Ureter (tissue), 1 donor: ENCODE measurements around the gene ZNF772. TPM values are rescaled to one million over a fixed set of nuclear protein-coding genes. Genes with fewer than 3 reads are reported as not detected.
"Not testable (repeated sequence)": the region's sequence is repeated elsewhere in the genome, so short reads cannot be mapped to it uniquely, and the experiment has no call there.

Source experiments
- DNase-seq: peaks from one replicate; pipeline ENCODE4 v3.0.0-alpha.2; 2020; ENCODE audit warnings: low spot score
- total RNA-seq: library from RNA; stranded (reverse); gene quantifications from one replicate; pipeline ENCODE4 v1.2.4, GENCODE V29; 2023
- donor health status: DM: yes; HTN: yes; CAD: no.

Gene ZNF772
- 16.9 TPM for total RNA-seq

DNA sequence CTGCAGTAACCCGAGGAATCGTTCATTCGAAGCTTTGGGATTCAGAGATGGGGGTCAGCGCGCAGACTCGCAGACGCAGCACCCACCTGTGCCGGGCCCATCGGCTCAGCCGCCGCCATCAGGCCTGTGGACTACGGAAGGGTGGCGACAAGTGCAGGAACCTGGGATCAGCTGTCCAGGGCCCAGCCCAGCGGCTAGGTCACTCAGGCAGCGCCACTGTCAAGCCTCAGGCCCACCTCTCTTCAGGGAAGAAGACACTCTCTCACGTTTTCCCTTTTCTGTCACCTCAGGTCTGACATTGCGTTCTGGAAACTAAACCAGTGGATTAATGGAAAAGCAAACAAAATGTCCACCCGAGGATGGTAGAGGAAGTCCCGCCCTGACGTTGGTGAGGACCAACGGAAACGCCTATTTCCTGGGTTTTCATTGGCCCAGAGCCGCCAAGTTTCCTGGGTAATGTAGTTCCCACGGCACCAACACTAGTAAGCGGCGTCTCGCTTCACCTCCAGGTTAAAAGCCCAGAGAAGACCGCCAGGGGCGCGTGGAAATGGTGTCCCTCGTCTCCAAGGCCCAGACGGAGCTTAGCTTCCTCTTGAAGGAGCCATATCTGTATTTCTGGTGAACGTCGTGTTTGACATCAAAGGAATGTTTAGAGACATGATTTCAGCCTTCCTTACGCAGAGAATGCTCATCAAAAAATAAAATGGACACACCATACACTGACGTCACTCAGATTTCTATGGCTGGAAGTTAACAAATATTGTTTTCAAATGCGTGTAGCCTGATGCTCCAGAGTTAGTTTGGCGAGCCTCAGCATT lies at the start of gene ZNF772:
ZNF772 (minus strand) TSS at position 376 of the 818 bp plus-strand sequence; CDS start at position 119, 257 bp downstream.
- DNase-seq: peak; percentile 90

DNA sequence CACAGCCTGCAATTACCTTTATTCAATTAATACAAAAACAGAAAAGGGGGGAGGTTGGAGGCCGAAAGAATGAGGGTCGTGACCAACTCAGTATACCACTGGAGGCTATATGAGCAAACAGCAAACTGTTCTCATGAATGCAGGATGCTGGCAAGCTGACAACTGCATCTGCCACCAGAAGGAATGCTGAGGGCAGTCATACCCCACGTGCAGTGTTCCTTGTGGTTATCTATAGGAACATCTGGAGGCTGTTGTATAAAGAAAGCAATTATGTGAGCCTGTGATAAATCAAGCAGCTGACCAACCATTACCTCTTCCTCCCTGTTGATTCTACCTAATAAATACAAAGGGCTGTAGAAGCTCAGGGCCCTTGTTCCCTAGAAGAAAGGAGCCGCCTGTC lies 40.7 kb upstream of the ZNF772 start:
- not testable (repeated sequence) for DNase-seq

GRCh38 chr19:57515255-57515654 lies 37.9 kb upstream of the ZNF772 start:
- no peak for DNase-seq

DNA sequence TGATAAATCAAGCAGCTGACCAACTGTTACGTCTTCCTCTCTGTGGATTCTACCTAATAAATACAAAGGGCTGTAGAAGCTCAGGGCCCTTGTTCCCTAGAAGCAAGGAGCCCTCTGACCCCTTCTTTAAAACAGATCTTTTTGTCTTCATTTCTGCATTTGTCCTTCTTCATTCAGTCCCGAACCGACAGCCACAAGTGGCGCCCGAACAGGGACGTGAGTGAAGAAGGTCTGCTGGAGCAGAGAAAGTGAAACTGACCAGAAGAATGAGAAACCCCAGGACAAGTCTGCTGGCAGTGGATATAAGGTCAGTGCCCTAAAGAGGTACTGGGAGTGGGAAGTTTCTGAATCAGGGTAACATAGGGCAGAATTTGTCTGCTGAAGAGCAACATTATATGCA lies 35.5 kb upstream of the ZNF772 start:
- no peak for DNase-seq

- no peak for DNase-seq
These were observed 34.1 kb upstream of the ZNF772 start for GRCh38 chr19:57511484-57511883.

DNA sequence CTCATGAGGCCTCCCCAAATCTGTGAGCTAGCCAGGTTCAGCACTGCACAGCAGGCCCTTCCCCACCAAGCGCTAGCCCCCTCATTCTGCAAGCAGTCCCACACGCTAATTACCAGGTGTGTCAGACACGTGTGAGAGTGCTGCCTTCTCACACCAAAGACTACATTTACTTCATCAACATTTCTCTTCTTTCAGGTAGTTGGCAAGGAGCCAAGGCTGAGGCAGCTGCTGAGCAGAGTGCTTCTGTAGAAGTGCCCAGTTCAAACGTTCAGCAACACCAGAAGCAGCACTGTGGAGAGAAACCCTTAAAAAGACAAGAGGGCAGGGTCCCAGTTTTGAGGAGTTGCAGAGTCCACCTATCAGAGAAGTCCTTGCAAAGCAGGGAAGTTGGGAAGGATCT lies 28.8 kb upstream of the ZNF772 start:
- DNase-seq: no peak

DNA sequence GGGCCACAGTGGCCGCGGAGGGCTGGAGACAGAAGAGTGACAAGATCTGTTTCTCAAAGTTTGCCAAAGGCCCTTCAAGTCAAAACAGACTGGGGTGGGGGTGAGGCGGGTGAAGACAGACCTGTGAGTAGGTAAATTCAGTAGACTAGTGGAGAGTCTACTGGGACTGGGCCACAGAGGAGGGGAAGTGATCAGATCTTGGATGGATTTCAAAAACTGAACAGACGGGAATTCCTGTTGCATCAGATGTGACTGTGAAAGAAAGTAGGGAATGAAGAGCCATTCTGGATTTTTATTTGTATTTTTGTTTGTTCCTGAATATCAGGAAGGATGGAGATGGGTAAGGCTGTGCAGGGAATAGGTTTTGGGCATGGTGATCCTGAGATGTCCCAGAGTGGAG lies 23.0 kb upstream of the ZNF772 start:
- DNase-seq: not testable (repeated sequence)

DNA sequence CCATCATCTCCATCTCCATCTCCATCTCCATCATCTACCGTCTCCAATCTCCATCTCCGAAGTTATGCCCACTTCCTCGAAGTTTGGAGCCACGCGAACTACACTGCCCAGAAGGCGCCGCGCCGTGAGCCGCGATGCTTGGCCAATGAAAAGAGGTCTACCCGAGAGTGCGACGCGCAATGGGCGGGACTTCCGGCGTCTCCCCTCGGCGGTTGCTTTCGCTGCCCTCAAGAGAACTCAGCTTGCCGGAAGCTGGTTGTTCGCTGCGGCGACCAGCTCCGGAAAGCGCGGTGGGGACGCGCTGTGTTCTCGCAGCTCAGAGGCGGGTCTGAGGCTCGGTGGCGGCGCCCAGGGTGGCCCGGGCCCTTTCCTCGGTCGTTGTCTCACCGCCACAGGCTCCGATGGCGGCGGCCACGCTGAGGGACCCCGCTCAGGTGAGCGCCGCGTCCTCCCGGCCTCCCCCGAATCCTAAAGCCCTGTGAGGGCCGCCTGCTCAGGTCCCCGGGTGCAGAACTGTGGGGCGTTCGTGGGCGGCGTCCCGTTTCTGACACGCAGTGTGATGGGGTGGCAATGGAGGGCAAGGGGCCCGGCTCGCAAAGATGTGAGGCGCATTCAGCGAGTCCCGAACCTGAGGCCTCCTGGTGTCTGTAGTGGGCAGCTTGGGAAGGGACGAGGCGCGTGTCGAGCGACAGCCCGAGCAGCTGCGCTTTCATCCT lies 22.5 kb upstream of the ZNF772 start, which contains the start of gene ZNF773:
ZNF773 (plus strand) TSS at position 259 of the 716 bp plus-strand sequence; CDS start at position 402, 143 bp downstream.
- peak; percentile 96 for DNase-seq

DNA sequence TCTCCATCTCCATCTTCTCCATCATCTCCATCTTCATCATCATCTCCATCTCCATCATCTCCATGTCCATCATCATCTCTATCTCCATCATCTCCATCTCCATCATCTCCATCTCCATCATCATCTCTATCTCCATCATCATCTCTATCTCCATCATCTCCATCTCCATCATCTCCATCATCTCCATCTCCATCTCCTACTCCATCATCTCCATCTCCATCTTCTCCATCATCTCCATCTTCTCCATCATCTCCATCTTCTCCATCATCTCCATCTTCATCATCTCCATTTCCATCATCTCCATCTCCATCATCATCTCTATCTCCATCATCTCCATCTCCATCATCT lies 21.9 kb upstream of the ZNF772 start:
- DNase-seq: not testable (repeated sequence)

DNA sequence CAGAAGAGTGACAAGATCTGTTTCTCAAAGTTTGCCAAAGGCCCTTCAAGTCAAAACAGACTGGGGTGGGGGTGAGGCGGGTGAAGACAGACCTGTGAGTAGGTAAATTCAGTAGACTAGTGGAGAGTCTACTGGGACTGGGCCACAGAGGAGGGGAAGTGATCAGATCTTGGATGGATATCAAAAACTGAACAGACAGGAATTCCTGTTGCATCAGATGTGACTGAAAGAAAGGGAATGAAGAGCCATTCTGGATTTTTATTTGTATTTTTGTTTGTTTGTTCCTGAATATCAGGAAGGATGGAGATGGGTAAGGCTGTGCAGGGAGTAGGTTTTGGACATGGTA lies 10.9 kb upstream of the ZNF772 start:
- DNase-seq: not testable (repeated sequence)

DNA sequence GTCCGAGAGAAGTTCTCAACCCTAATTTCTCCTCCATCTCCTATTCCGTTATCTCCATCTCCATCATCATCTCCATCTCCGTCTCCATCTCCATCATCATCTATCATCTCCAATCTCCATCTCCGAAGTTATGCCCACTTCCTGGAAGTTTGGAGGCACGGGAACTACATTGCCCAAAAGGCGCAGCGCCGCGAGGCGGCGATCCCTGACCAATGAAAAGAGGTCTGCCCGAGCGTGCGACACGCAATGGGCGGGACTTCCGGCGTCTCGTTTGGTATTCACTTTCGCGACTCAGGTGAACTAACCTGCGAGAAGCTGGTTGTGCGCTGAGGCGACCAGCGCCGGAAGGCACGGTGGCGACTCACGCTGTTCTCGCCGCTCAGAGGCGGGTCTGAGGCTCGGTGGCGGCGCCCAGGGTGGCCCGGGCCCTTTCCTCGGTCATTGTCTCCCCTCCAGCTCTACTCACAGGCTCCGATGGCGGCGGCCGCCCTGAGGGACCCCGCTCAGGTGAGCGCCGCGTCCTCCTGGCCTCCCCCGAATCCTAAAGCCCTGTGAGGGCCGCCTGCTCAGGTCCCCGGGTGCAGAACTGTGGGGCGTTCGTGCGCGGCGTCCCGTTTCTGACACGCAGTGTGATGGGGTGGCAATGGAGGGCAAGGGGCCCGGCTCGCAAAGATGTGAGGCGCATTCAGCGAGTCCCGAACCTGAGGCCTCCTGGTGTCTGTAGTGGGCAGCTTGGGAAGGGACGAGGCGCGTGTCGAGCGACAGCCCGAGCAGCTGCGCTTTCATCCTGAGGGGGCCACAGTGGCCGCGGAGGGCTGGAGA lies 10.3 kb upstream of the ZNF772 start, which contains the start of gene ZNF419:
ZNF419 (plus strand) TSS at position 274 of the 822 bp plus-strand sequence; CDS start at position 475, 201 bp downstream.
- peak; percentile 94 for DNase-seq

DNA sequence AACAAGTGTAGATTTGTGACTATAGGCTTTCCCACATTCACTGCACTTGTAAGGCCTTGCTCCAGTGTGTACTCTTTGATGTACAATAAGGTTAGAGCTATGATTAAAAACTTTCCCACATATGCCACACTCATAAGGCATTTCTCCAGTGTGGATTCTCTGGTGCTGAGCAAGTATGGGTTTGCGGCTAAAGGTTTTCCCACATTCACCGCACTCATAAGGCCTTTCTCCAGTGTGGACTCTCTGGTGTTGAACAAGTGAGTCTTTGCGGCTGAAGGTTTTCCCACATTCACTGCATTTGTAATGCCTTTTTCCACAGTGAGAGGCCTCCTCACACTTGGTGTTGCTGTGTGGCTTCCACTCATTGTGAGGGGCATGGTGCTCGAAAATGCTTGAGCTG lies 3.7 kb downstream of the ZNF772 start:
- no peak for DNase-seq

- no peak for DNase-seq
These were observed 10.9 kb downstream of the ZNF772 start for GRCh38 chr19:57466489-57466888.

DNA sequence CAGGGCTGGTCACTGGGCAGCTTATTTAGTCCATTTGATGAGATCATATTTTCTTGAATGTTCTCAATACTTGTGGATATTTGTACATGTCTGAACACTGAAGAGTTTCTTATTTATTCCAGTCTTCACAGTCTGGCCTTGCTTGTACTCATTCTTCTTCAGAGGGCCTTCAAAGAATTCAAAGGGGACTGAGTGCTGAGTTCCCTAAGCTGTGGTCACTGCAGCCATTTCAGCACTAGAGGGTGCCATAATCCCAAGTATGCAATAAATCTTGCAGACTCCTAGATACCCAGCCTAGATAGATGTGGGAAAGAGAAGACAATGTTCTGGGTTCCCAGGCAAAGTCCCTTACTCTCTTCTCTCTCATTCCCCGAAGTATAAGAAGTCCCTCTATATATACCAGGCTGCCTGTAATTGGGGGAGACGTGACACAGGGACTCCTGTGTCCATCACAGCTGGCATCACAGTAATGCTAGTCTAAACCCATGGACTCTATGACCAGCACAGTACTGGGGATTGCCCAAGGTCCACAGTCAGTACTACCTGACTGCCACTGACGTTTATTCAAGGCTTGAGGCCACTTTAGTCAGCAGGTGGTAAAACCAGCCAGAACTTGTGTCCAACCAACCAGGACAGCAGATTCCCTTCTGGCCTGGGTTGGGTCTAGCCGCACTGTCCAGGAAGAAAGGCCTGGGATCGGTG lies 11.5 kb downstream of the ZNF772 start:
- DNase-seq: no peak

DNA sequence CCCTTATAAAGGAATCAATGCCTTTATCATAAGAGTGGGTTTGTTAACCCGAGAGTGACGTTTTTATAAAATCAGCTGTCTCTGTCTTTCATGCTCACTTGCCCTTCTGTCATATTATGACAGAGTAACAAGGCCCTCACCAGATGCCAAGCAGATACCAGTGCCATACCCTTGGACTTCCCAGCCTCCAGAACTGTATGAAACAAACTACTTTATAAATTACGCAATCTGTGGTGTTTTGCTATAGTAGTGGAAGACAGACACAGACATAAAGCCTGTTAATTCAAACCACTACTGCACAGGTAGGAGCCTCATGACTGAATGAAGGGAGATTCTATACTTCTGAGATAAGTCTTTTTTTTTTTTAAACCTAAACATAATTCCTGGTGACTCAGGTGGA lies 25.1 kb downstream of the ZNF772 start:
- no peak for DNase-seq

- DNase-seq: no peak
These were observed 34.2 kb downstream of the ZNF772 start for GRCh38 chr19:57443121-57443696.

DNA sequence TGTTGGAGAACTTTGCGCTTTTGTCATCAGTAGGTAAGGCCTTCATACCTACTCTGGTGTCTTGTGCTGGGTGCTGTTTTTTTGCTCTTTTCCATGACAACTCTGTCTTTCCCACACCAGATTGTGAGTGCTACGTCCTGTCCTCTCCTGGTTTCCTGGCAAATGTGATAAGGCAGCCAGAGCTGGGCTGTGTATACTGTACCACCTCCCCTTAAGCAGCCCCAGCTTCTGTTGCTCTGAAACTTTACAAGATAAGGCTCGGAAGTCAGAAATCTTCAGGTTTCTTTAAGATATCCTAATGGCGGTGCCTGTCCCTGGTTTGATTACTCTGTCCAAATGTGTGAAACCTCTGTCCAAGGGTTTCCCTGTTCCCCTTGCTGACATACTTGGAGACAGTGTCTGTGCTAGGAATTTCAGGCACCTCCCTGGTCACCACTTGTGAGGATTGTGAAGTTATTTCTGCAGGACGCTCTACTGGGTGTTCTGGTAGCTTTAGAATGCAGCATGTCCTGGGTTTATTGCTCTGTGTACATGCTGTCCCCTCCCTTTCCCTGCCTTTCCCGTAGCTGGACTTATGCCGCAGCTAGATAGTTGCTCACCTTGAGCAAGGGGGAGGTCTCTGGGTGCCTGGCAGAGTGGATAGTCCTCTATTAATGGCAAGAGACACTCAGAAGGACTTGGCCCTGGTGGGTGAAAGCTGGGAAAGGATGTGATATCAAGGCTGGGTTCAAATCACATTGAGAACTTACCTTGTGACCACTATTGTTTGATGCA lies 35.2 kb downstream of the ZNF772 start:
- no peak for DNase-seq

DNA sequence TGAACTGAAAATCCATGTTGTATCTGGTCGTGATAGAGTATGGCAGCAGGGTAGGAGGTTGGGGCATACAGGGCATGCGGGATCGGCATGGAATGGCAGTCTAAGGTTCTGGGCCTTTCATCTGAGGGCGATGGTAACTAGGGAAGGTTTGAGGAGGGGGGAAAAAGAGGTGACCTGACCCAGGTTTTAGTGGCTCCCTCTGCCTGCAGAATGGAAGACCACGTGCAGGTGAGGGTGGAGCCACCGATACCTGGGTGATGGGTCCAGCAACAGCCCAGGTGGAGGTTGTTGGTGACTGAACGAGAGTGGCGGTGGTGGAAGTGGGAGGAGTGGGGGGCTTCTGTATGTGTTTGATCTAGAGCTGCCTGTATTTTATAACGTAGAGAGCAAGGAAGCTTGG lies 38.4 kb downstream of the ZNF772 start:
- DNase-seq: no peak

DNA sequence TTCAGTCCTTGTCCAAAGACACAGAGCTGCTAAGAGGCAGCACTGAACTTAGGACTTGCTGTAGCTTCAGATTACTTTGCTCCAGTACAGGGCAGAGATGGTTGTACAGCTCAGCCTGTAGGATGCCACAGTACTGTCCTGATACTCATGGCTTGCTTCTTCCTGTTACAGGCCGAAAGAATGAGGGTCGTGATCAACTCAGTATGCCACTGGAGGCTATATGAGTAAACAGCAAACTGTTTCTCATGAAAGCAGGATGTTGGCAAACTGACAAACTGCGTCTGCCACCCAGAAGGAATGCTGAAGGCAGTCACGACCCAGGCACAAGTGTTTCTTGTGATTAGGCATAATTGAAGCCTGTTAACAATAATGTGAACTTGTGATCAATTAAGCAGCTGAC lies 39.4 kb downstream of the ZNF772 start:
- DNase-seq: no peak

DNA sequence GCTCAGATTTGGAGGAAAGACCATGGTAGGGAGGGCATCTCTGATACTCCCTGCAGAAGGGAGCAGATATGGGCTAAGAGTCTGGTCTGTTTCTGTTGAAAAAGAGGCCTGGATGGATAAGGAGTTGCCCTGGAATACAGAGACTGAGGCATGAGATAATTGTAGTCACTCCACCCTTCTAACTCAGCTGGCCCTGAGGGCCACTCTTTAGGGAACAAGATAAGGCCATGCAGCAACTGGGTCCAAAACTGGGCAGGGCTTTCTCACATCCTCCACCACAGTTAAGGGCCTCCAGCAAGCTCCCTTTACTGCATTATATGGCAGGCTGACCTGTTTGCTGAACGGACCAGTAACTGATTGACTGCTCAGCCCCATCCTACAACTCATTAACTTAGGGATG lies 40.9 kb downstream of the ZNF772 start:
- DNase-seq: no peak
